Suppressor macrophage treated with lipopolysaccharide for 4 hours (primary cell): ENCODE results near the gene OAS2.

Source experiments
- DNase-seq: peaks from one replicate; pipeline ENCODE4 v3.0.0-alpha.2; 2020

The OAS2 gene, protein sequence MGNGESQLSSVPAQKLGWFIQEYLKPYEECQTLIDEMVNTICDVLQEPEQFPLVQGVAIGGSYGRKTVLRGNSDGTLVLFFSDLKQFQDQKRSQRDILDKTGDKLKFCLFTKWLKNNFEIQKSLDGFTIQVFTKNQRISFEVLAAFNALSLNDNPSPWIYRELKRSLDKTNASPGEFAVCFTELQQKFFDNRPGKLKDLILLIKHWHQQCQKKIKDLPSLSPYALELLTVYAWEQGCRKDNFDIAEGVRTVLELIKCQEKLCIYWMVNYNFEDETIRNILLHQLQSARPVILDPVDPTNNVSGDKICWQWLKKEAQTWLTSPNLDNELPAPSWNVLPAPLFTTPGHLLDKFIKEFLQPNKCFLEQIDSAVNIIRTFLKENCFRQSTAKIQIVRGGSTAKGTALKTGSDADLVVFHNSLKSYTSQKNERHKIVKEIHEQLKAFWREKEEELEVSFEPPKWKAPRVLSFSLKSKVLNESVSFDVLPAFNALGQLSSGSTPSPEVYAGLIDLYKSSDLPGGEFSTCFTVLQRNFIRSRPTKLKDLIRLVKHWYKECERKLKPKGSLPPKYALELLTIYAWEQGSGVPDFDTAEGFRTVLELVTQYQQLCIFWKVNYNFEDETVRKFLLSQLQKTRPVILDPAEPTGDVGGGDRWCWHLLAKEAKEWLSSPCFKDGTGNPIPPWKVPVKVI

DNA sequence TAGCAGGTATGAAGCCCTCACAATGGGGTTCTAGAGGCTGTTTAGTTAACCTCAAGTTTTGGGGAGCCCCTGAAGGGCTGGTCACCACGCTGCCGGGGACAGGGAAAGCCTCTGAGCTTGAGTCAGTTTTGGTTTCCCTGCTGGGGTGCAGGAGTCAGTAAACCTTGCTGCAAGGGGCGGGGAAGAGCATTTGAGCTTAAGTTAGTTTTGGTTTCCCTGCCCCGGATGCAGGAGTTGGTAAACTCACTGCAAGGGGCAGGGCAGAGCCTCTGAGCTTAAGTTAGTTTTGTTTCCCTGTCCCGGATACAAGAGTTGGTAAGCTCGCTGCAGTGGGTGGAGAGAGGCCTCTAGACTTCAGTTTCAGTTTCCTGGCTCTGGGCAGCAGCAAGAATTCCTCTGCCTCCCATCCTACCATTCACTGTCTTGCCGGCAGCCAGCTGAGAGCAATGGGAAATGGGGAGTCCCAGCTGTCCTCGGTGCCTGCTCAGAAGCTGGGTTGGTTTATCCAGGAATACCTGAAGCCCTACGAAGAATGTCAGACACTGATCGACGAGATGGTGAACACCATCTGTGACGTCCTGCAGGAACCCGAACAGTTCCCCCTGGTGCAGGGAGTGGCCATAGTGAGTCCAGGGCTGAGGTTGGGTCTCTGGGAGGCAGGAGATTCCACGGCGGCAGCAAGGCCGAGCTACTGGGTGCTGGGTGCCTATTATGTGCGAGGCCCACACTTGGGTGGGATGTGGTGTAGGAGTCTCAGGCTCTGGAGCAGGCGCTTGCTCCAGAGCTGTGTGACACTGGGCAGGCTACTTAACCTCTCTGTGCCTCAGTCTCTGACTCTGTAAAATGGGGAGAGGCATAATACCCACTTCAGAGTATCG, at the start of gene OAS2:
OAS2 (plus strand) TSS at position 357 of the 878 bp plus-strand sequence; CDS start at position 447, 90 bp downstream.
- peak; percentile 99 for DNase-seq

DNA sequence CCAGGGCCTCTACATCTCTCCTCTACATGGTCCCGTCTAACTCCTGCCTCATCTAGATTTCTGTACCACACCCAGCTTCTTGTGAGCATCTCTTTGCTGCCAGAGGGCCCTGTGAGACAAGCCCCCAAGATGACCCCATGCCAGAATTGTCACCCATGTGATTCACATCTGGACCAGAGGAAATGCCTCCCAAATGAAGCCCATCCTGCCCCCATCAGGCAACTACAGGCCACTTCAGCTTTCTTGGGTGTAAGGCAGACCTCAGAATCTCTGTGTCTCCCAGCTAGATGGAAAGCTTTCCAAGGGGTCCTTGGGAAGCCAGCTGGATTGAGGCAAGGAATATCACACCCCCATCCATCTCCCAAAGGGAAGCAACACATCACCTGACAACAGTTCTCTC, 49.3 kb upstream of the OAS2 start:
- DNase-seq: no peak

DNA sequence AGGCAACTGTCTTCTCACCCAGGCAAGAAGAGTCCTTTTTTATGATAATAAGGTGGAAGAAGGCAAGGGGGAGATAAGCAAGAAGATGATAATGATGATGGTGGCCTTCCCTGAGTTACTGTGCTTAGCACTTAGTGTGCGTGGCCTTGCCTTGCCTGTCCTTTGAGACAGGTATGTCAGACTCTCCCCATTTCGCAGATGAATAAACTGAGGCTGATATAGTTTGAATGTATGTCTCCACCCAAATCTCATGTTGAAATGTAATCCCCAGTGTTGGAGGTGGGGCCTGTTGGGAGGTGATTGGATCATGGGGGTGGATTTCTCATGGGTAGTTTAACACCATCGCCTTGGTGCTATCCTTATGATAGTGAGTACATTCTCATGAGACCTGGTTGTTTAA, 48.6 kb upstream of the OAS2 start:
- no peak for DNase-seq

DNA sequence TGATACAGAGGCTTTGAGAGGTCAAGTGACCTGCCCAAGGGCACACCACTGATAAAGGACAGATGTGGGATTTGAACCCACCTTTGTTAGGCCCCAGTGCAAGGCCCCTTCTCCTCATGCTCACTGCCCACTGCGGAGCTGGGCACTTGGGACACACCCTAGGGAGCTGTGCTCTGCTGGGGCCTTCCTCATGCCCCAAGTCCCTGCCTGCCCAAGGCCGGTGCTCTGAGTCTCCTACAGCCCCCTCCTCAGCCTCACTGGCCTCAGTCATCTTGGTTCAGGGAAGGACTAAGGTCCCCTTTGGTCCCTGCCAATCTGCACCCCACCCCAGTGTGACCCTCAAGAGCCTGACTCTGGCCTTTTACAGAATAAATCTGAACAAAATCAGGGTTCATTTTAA, 48.0 kb upstream of the OAS2 start:
- DNase-seq: no peak

DNA sequence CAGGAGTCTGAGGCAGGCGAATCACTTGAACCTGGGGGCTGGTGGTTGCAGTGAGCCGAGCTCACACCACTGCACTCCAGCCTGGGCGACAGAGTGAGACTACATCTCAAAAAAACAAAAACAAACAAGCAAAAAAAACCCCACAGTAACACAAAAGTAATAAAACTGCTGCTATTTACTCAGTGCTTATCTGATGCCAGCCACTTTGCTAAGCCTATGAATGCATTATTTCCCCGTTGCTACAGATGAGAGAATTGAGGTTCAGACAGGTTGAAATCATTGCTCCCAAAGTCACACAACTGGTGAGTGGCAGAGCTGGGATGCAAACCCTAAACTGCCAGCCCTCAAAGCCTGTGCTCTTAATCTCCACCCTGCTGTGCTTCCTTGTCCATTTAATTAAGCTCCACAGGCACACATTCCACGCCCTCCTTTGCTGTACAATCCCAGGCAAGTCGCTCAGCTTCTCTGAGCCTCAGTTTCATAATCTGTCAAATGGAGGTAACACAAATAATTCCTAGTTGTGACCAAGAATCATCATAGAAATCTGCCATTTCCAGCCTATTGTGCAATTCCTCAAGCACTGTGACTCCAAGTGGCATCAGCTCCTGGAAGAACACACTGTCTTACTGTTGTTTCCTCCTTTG, 45.7 kb upstream of the OAS2 start:
- DNase-seq: peak; percentile 36

DNA sequence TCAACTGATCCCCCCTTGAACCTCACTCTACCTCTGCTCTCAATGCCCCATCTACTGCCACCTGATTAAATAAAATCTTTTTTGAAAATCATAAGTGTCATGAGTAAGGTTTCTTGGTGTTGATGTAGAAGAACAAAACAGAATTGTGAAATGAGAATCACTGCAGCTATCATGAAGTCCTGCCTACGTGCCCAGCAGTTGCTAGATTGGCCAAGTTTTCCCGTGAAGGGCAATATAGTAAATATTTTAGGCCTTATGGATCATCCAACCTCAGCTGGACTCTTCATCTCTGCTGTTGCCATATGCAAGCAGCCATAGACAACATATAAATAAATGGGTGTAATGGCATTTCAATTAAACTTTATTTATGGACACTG, 45.2 kb upstream of the OAS2 start:
- DNase-seq: peak; percentile 35

DNA sequence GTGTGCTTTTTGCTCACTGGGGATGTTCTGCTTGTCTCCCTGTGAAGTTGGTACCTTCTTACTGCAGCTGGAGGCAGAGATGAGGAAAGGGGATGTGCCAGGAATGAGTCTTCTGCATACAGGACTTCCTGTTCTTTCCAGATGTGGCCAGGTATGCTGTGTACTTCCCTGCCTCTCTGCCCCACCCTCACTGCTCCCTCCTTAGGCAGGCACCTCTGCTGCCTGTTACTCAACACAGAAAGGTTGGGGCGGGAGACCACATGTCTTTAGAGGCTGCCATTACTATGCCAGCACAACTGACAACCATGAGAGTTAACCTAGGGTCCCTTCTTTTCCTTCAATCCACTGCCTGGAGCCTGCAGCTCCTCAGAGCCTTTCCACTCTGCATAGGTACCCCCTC, 42.1 kb upstream of the OAS2 start:
- DNase-seq: no peak

DNA sequence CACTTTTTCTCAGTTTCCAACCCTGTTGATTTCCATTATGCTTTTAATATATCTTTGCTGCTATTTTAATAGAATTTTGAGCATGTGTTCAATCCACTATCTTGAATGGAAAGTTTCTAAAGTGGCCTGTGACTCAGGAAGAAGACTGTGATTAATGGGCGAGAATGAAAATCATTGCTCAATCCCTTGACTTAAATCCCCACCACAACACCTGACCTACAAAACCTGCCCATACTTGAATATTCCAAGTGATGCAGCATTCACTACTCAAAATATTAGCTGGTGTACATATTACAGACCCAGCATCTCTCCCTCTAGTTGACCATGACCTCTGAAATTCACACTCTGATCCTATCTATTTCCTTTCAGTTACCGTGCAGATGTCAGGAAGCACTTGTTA, 41.4 kb upstream of the OAS2 start:
- DNase-seq: peak; percentile 27

DNA sequence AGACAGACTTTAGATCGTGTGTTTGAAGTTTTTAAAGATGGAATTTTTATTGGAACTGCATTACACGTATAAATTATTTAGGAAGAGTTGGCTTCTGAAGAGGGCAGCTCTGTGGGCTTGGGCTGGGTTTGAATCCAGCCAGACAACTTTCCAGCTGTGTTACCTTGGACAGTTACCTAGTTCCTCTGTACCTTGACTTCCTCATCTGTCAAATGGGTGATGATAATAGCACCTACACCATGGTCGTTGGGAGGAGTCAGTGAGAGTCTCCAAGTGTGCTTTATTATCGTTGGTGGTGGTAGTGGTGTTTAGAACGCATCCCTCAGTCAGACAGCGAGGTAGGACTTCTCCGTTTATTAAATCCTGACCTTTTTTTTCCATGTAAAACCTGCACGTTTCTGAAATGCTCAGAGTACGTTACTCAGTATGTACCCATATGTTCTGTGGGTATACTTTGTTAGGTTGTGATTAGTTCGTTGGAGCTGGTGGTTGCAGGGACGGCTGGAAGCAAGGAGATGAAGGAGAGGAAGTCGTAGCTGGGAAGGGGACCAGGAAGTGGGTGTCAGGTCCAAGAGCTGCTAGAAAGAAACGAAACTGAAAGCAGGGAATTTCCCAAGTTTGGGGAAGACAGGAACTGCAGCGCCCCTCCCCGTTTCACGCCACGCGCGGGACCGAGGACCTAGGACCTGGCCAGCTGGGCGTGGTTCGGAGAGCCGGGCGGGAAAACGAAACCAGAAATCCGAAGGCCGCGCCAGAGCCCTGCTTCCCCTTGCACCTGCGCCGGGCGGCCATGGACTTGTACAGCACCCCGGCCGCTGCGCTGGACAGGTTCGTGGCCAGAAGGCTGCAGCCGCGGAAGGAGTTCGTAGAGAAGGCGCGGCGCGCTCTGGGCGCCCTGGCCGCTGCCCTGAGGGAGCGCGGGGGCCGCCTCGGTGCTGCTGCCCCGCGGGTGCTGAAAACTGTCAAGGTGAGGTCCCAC, 40.3 kb upstream of the OAS2 start, which contains the start of gene OAS3:
OAS3 (plus strand) TSS at position 734 of the 979 bp plus-strand sequence; CDS start at position 791, 57 bp downstream.
- peak; percentile 100 for DNase-seq

DNA sequence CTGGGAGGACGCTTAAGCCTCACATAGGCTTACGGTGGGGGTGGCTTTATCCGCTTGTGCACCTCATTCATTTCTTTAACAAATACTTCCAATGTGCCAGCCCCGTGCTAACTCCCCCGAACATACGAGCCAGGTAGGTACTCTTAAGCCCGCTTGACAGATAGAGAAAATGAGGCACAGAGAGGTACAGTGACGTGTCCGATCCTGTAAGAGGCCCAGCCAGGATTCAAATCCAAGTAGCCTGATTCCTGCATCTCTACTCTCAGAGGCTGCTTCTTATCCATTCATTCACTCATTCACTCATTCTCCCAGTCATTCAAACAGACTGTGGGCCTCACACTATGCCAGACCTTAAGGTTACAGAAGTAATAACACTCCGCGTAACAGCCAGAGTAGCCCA, 39.6 kb upstream of the OAS2 start:
- DNase-seq: peak; percentile 30

DNA sequence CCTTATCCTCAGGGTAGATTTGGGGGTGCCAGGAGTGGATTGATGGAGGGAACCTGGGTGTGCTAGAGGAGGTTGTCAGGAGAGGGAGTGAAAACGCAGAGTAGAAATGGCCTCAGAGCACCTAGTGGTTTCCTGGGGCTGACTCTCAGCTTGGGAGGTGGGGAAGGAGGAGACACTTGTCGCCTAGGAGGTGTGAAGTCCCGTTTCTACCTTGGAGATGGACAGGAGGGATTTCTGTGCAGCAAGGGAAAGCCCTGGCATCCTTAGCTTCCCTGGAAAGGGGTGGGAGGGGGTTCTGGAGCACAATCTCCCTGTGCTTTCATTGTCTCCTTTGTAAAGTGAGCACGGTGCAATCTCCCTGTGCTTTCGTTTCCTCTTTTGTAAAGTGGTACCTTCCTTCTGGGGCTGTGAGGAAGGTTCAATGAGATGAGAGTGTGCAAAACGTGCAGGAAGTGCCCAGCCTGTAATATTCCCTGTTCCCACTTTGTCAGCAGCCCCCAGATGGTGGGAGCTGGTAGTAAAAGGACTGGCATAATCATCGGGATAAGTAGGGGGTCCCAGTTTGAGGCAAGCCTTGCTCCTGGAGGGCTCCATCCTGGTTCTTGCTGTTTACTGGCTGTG, 38.4 kb upstream of the OAS2 start:
- DNase-seq: peak; percentile 56

DNA sequence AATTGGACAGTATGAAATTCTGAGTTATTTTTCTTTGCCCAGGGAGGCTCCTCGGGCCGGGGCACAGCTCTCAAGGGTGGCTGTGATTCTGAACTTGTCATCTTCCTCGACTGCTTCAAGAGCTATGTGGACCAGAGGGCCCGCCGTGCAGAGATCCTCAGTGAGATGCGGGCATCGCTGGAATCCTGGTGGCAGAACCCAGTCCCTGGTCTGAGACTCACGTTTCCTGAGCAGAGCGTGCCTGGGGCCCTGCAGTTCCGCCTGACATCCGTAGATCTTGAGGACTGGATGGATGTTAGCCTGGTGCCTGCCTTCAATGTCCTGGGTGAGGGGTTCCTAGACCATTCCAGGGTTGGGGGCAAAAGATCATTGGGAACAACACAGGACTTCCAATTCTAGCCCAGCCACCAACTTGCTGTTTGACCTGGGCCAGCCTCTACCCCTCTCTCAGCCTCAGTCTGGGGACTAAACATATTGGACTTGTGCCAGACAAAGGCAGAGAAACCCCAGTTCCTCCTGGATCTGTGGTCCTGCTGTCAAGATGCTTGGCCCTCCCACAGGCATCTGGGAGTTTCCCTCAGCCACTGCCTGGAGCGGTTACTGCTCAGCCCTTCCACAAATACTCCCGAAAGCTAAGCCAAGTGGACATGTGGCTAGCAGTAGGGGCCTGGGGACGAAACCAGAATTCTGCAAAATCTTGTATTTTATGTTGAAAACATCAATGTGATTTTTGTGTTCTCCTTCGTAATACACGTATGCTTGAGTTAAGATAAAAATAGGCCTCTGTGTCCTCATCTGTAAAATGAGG, 36.6 kb upstream of the OAS2 start:
- DNase-seq: no peak

DNA sequence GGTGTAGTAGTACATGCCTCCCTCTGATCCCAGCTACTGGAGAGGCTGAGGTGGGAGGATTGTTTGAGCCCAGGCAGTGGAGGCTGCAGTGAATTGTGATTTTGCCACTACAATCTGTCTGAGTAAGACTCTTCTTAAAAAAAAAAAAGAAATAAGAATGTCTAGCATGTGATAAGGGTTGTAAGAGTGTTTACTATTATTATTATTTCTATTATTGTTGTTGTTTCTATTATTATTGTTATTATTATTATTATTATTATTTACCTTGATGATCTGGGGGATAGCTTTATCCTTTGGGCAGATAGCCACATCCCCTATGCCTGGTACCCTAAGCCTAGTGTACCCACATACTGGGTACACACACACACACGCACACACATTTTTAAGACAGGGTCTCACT, 35.7 kb upstream of the OAS2 start:
- DNase-seq: no peak

DNA sequence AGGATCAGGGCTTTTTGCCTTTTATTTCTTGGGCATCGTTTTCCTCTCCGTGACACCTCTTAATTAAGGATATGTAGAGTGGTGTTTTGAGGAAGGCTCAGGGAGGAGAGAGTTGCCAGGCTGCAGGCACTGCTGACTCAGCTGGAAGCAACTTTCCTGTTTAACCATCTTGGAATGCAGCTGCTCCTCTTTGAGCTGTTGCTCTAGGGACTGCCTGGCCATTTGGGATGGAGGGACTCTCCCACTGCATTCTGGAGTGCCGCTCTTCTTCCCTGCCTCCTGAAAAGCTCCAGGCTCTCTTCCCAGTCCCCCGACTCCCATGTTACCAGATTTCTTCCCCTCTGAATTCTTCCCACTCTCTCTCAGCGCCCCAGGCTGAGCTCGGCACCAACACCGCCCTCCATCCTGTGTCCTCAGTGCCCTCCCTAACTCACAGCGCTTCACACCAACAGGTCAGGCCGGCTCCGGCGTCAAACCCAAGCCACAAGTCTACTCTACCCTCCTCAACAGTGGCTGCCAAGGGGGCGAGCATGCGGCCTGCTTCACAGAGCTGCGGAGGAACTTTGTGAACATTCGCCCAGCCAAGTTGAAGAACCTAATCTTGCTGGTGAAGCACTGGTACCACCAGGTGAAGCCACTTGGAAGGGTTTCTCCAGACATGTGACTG, 34.2 kb upstream of the OAS2 start:
- DNase-seq: no peak

DNA sequence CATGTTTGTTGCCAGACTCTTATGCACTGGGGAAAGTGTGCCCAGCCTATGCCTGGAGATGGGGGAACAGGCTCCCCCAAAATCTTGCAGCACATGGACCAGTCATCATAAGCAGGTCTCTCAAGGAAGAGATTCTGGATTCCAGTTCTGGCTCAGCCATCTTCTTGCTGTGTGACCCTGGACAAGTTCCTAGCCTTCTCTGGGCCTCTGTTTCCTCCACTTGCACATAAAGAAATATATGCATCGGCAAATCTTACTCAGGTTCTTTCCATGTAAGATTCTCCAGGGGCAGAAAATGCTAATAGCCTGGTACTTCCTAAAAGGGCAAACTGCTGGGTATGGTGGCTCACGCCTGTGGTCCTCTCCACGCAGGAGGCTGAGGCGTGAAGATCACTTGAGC, 32.8 kb upstream of the OAS2 start:
- DNase-seq: no peak

DNA sequence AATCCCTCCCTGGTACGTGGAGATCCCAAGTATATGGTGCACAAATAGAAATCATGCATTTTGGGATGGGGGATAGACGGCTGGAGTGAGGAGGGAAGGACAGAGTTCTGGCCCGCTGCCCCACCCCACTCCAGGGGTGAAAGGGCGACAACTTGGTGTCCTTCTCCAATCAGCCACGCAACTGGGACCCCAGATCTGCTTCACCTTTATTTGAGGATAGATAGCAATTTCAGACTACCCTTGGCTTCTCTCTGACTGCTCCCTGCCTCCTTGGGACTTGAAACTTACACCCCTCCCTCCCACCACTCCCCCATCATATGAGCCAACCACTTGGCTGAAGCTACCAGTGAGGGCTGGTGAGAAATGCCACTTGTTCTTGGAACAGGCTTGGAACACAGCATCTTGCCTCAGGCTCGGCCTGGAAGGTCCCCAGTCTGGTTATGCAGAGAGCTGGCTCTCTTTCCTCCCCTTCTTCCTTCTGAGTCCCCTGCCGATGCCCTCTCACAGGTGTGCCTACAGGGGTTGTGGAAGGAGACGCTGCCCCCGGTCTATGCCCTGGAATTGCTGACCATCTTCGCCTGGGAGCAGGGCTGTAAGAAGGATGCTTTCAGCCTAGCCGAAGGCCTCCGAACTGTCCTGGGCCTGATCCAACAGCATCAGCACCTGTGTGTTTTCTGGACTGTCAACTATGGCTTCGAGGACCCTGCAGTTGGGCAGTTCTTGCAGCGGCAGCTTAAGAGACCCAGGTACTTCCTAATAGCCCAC, 31.9 kb upstream of the OAS2 start:
- no peak for DNase-seq

DNA sequence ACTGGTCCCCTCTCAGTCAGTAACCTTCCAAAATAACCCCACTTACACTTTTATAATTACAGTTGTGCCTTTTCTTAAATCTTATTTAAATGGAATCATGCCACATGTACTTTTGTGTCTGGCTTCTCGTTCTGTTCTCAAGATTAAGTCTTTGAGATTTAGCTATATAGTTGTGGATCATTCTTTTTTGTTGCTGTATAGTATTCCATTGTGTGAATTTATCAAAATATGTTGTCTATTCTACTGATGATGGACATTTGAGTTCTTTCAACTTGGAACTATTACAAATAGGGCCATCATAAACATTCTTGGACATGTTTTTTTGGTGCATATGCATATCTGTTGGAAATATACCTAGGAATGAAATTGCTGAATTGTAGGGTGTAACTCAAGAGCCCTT, 31.0 kb upstream of the OAS2 start:
- no peak for DNase-seq

DNA sequence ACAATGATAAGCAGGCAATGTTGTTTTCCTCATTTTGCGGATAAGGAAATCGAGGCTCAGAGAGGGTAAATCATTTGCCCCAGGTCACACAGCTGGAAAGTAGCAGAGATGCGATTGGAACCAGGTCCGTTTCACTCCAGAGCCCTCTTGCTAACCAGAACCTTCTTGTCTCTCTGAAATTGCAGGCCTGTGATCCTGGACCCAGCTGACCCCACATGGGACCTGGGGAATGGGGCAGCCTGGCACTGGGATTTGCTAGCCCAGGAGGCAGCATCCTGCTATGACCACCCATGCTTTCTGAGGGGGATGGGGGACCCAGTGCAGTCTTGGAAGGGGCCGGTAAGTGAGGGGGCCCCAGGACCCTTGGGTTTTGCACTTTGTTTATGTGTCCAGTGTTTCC, 30.6 kb upstream of the OAS2 start:
- DNase-seq: no peak

DNA sequence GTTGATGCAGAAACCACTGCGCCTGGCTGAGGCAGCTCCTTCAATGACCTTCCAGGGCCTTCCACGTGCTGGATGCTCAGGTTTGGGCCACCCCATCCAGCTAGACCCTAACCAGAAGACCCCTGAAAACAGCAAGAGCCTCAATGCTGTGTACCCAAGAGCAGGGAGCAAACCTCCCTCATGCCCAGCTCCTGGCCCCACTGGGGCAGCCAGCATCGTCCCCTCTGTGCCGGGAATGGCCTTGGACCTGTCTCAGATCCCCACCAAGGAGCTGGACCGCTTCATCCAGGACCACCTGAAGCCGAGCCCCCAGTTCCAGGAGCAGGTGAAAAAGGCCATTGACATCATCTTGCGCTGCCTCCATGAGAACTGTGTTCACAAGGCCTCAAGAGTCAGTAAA, 29.5 kb upstream of the OAS2 start:
- no peak for DNase-seq
